Measurements from ENCODE around the gene AFDN. TPM values are rescaled to one million over a fixed set of nuclear protein-coding genes. Genes with fewer than 3 reads are reported as not detected.

Gene AFDN
- polyA plus RNA-seq, 3 donors, result 186 to 250 (median 186) TPM

DNA sequence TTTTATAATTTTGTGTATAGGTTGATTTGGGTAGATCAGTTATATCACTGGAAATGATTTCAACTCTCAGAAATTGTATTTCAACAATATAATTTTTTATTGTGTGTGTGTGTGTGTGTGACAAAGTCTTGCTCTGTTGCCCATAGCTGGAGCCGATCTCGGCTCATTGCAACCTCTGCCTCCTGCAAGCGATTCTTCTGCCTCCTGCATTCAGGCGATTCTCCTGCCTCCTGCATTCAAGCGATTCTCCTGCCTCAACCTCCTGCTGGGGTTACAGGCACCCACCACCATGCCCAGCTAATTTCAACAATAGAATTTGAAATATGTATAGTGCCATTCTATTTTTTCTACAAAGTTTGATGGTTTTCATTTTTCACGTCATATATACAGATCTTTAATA lies 24.1 kb downstream of the AFDN start:
- no peak for DNase-seq (ENCODE audit: extremely low read depth in 1 of 11, low read depth in 9 of 11, low spot score in 4 of 11)

DNA sequence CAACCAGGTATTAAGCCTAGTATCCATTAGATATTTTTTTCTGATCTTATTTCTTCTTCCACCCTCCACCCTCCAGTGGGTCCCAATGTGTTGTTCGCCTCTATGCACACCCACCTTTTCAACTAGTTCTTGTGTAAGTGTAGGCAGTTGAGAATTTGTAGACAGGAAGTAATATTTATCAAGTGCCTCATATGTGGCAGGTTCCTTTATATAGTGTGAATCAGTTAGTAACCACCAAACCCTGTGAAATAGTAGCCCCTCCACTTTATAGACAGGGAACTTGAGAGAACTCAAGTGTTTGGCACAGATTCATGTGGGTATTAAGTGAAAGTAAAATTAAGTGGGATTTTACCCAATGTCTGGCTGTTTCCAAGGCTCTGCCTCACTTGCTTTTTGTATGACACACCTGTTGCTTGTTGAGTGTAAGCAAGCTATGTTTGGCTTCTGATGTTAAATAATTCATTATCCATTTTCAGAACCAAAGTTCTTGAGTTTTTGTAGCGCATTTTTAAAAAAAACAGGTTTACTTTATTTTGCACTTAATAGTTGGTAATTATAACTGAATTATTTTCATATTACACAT lies 24.8 kb downstream of the AFDN start:
- no peak for DNase-seq (ENCODE audit: extremely low read depth in 1 of 11, low read depth in 9 of 11, low spot score in 4 of 11)

DNA sequence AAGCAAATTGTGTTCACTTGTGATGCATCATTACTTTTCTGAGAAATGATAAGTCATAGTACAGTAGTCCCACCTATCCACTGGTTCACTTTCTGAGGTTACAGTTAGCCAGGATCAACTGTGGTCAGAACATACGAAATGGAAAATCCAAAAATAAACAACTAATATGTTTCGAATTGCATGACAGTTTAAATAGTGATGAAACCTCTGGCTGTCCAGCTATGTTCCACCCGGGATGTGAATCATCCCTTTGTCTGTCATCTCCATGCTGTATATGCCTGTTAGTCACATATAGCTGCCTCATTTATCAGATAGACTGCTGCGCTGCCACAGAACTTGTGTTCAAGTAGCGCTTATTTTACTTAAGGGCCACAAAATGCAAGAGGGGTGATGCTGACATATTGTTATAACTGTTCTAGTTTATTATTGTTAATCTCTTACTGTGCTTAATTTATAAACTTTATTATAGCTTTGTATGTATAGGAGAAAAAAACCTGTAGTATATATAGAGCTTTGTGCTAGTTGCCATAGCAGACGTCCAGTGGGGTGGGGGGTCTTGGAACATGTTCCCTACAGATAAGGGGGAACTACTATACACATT lies 29.2 kb downstream of the AFDN start:
- DNase-seq (ENCODE audit: extremely low read depth in 1 of 11, low read depth in 9 of 11, low spot score in 4 of 11), result no peak

DNA sequence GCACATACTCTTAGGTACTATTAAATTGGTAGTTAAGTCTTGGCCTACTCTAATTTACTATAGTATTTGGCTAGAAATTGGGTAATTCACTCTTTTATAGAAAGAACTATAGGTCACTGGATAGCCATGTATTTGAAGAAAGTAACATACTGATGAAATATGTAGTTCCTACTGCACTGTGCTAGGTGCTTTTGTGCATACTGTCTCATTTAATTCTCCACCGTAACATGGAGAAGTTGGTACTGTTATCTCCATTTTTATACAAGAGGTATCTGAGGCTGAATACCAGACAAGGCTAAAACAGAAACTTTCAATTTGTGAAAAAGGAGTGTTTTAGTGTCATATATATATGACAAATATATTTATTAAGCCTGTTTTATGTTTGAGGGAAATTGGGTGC lies 29.8 kb downstream of the AFDN start:
- no peak for DNase-seq (ENCODE audit: extremely low read depth in 1 of 11, low read depth in 9 of 11, low spot score in 4 of 11)

- DNase-seq (ENCODE audit: extremely low read depth in 1 of 11, low read depth in 9 of 11, low spot score in 4 of 11), result no peak
Observed at GRCh38 chr6:167856999-167857660, 30.4 kb downstream of the AFDN start.

DNA sequence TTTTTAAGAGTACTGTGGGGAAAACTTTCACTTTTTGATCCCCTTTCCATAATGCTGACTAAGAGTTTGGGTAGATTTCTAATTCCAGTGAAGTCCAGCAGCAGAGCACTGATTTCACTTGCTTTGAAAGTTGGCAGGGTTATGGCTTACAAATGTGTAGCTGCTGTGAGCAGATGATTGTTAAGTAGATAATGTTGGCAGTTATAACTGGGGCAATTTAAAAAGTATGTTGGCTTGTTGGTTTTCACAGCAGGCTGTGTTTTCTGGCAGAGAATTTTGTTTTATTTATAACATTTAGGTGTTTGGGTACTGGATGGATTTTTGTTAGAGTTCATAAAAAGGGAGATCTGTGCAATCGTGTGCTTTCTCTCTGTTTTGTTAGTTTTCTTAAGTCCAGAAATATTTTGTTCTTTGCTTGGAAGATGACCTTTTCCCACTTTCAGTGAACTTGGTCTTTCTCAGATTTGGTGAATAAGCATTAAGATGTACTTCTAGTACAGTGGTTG lies 31.4 kb downstream of the AFDN start:
- DNase-seq (ENCODE audit: extremely low read depth in 1 of 11, low read depth in 9 of 11, low spot score in 4 of 11), result no peak

GRCh38 chr6:167858842-167859664 lies 32.3 kb downstream of the AFDN start:
- DNase-seq (ENCODE audit: extremely low read depth in 1 of 11, low read depth in 9 of 11, low spot score in 4 of 11), result no peak

DNA sequence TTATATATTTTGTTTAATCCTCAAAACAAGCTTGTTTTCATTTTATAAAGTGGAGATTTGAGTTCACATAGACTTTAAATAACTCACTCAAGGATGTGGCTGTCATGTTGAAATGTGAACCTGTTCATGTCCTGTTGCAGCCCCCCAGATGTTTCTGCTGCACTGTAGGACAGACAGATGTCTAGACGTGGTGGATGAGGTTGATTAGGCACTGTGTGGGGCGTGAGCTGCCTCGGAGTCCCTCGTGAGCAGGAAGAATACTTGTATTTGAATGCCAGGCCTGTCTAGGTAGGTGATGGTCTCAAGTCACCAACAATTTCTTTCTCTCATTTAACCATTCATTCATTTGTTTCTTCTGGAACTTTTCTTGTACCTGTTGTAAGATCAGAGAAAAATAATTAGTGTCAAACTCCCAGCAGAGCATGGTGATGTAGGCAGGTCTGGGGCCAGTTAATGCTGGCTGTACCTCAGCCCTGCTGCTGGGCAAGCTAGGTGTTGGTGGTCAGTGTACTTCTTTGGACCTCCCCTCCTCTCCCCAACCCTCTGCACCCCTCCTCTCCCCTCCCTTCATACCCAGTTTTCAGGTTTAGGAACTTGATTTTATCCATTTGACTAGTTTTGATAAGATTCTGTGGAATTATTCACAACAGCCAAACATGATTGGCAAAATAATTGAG lies 34.0 kb downstream of the AFDN start:
- DNase-seq (ENCODE audit: extremely low read depth in 1 of 11, low read depth in 9 of 11, low spot score in 4 of 11), result no peak

DNA sequence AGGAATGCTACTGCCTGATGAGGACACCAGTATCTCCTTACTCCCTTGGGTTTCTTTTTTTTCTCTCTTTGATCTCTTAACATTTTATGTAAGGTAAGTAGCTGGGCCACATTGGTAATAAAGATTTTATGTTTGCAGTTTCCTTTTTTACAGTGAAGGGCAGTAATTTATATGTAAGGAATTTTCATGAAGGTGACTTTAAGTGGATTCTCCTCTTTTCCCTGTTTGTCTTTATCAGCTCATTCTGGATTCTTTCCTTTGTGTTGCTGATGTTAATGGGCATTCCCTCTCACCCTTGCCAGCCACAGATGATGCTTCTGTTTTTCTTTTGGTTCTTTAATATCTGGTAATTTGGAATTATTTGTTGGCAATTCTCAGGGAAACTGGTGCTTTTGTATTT lies 34.7 kb downstream of the AFDN start:
- DNase-seq (ENCODE audit: extremely low read depth in 1 of 11, low read depth in 9 of 11, low spot score in 4 of 11), result no peak

DNA sequence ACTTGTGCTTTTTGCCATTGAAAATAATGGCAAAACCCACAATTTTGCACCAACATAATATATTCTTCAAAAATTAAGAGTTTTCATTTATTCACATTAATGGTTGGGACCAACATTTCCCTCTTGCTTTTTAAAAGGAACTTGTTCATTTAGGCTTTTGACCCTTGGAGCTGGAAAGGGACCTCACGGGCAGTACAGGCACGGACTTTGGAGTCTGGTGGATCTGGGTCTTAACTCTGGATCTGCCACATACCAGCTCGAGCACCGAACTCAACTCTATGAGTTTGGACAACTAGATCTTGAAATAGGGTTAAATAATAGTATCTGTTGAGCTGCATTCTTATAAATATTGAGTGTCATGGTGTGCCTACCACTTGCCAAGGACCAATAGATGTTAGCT lies 37.2 kb downstream of the AFDN start:
- no peak for DNase-seq (ENCODE audit: extremely low read depth in 1 of 11, low read depth in 9 of 11, low spot score in 4 of 11)

DNA sequence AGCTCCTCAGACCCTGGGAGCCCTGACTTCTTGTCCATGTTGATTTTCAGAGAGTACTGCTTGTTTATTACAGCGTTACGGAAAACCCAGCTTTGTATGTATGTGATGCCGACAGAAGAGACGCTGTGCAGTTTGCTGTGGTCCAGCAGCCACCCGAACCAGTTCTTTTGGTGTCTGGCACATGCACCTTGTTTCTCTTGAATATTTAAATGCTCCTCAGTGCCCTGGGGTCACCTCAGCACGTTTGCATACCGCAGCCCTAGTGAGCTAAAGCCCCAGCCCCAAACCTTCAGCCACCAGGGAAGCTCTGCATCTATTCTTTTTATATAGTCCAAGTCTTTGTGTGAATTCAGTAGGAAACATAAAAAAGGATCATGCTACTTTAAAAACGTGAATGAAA lies 39.9 kb downstream of the AFDN start:
- DNase-seq (ENCODE audit: extremely low read depth in 1 of 11, low read depth in 9 of 11, low spot score in 4 of 11), result no peak

GRCh38 chr6:167870321-167870720 lies 43.6 kb downstream of the AFDN start:
- no peak for DNase-seq (ENCODE audit: extremely low read depth in 1 of 11, low read depth in 9 of 11, low spot score in 4 of 11)

GRCh38 chr6:167872538-167873210 lies 46.0 kb downstream of the AFDN start:
- DNase-seq (ENCODE audit: extremely low read depth in 1 of 11, low read depth in 9 of 11, low spot score in 4 of 11), result no peak

GRCh38 chr6:167877994-167878779 lies 51.5 kb downstream of the AFDN start:
- no peak for DNase-seq (ENCODE audit: extremely low read depth in 1 of 11, low read depth in 9 of 11, low spot score in 4 of 11)

GRCh38 chr6:167879612-167880011 lies 52.9 kb downstream of the AFDN start:
- DNase-seq (ENCODE audit: extremely low read depth in 1 of 11, low read depth in 9 of 11, low spot score in 4 of 11), result no peak

DNA sequence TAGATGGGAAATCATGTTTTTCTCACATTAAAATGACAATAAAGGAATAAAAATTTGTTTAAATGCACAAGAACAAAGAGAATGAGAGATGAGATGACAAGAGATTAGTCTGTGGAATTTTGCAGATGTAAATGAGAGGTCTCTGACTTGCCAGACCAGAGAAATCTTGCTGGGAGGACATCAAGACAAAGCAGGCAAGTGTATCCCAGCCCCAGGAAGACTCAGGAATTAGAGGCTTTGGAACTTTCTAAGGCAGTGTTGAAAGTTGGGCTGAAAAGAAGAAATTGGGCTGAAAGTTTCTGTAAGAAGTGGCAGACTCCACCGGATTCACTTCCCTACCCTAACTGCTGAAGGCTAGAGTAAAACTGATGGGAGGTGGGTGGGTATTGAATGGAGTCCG lies 54.6 kb downstream of the AFDN start:
- no peak for DNase-seq (ENCODE audit: extremely low read depth in 1 of 11, low read depth in 9 of 11, low spot score in 4 of 11)

DNA sequence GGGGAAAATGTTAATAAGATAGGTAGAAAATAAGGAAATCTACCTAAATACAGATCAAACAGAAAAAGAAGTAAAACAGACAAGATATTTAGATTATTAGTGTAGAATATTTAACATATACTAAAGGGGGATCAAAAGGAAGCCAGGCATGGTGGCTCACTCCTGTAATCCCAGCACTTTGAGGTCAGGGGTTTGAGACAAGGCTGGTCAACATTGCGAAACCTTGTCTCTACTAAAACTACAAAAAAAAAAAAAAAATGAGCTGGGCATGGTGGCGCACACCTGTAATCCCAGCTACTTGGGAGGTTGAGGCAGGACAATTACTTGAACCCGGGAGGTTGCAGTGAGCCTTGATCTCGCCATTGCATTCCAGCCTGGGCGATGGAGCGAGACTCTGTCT lies 55.5 kb downstream of the AFDN start:
- DNase-seq (ENCODE audit: extremely low read depth in 1 of 11, low read depth in 9 of 11, low spot score in 4 of 11), result no peak

- DNase-seq (ENCODE audit: extremely low read depth in 1 of 11, low read depth in 9 of 11, low spot score in 4 of 11), result no peak
Observed at GRCh38 chr6:167888098-167888497, 61.4 kb downstream of the AFDN start.
